Measurements from ENCODE around the gene MEI1. TPM values are rescaled to one million over a fixed set of nuclear protein-coding genes. Genes with fewer than 3 reads are reported as not detected.

MEI1 gene
- total and polyA plus RNA-seq, 2 donors (not counting 1 experiment from before 2014, with no cell fraction given): 50.1 to 64.8 TPM

- TF ChIP-seq EZH2 (IDR thresholded peaks at IDR 0.05; ENCODE audit: borderline replicate concordance, insufficient read depth, low read depth, low read length, poor library complexity, severe bottlenecking) (no peak), CTCF (IDR thresholded peaks at IDR 0.05) (peak; percentile 74)
- Mint-ChIP-seq H3K9me3 (ENCODE audit: insufficient read depth) (no peaks in the 10 kb centered on the region), H3K4me3 (no peak overlapping the region), H3K4me1 (peaks cover 7% of the 10 kb centered on the region), H3K27ac (peak overlapping the region; percentile 57), H3K27me3 (no peaks in the 10 kb centered on the region)
- Histone ChIP-seq H4K20me1 (ENCODE audit: control insufficient read depth, insufficient read depth, low read length, poor library complexity, severe bottlenecking) (no peaks in the 10 kb centered on the region), H3K9ac (ENCODE audit: low read length) (no peak overlapping the region), H3K27ac (ENCODE audit: low read length in 2 of 2) (no peak overlapping the region), H3K36me3 (replicated peaks in 1 of 2; ENCODE audit: control extremely low read depth in 1 of 2, control insufficient read depth in 1 of 2, extremely low read depth in 1 of 2, insufficient read depth in 2 of 2, low read length in 1 of 2) (peaks cover 0 to 29% of the 10 kb centered on the region in 2 experiments), H3K9me3 (ENCODE audit: control extremely low read depth in 1 of 3, control insufficient read depth in 2 of 3, insufficient read depth in 1 of 3, low read length in 2 of 3) (no peaks in the 10 kb centered on the region), H3K4me1 (ENCODE audit: control insufficient read depth in 2 of 2, insufficient read depth in 2 of 2, low read length in 2 of 2) (no peaks in the 10 kb centered on the region), H3K79me2 (ENCODE audit: control insufficient read depth, insufficient read depth, low read length) (peaks cover 14% of the 10 kb centered on the region), H3K27me3 (replicated peaks in 1 of 4; ENCODE audit: control extremely low read depth in 1 of 4, control insufficient read depth in 3 of 4, insufficient read depth in 4 of 4, low read length in 3 of 4) (no peaks in the 10 kb centered on the region), H3K4me3 (ENCODE audit: control extremely low read depth in 1 of 5, extremely low read depth in 1 of 5, insufficient read depth in 1 of 5, low read depth in 2 of 5, low read length in 4 of 5) (no peak overlapping the region), H2AFZ (ENCODE audit: insufficient read depth, low read depth, low read length, poor library complexity, severe bottlenecking) (no peak overlapping the region), H3K4me2 (replicated peaks; ENCODE audit: low read depth, low read length, poor library complexity, severe bottlenecking) (no peak overlapping the region)
- WGBS (ENCODE audit: insufficient coverage): 92% methylated on average over 3 of the region's 3 CpGs
- ChIA-PET POLR2A (interaction anchor here (0.7 to 2.7 kb wide), 7 partner anchors 78 to 125 kb away, joined by 3 to 15 read pairs (median 8); no protein-coding TSS in a partner anchor), CTCF (interaction anchor here (0.6 to 3.9 kb wide), 25 partner anchors 11 to 330 kb away, joined by 3 to 45 read pairs (median 5); partner anchors contain the start of genes CCDC134, CENPM, MEI1 and SMIM45)
- peak; percentile 84 for ATAC-seq (ENCODE audit: low read depth)
- intact Hi-C loops (cut with micrococcal nuclease): loop anchor here (1.0 to 2.0 kb wide), 6 partner anchors 10 to 135 kb away; no protein-coding TSS in a partner anchor
- peak; percentile 85 for DNase-seq
Measured at GRCh38 chr22:41822317-41823057, 123.2 kb downstream of the MEI1 start.

GRCh38 chr22:41823797-41824196 is 124.5 kb downstream of the MEI1 start:
- Mint-ChIP-seq H3K27ac (no peak overlapping the region), H3K27me3 (no peaks in the 10 kb centered on the region), H3K9me3 (ENCODE audit: insufficient read depth) (no peaks in the 10 kb centered on the region), H3K4me1 (peaks cover 9% of the 10 kb centered on the region), H3K4me3 (no peak overlapping the region)
- CTCF ChIA-PET: interaction anchor here (1.1 to 3.9 kb wide), 3 partner anchors 9 to 125 kb away, joined by 5 to 25 read pairs (median 6); partner anchors contain the start of genes MEI1 and SREBF2
- POLR2A ChIA-PET: no interaction called here
- DNase-seq: no peak
- Histone ChIP-seq H3K9me3 (ENCODE audit: control extremely low read depth in 1 of 3, control insufficient read depth in 2 of 3, insufficient read depth in 1 of 3, low read length in 2 of 3) (no peaks in the 10 kb centered on the region), H3K27ac (ENCODE audit: low read length in 2 of 2) (no peak overlapping the region), H3K79me2 (ENCODE audit: control insufficient read depth, insufficient read depth, low read length) (peaks cover 14% of the 10 kb centered on the region), H3K36me3 (replicated peaks in 1 of 2; ENCODE audit: control extremely low read depth in 1 of 2, control insufficient read depth in 1 of 2, extremely low read depth in 1 of 2, insufficient read depth in 2 of 2, low read length in 1 of 2) (peaks cover 0 to 20% of the 10 kb centered on the region in 2 experiments), H3K4me2 (replicated peaks; ENCODE audit: low read depth, low read length, poor library complexity, severe bottlenecking) (no peak overlapping the region), H4K20me1 (ENCODE audit: control insufficient read depth, insufficient read depth, low read length, poor library complexity, severe bottlenecking) (no peaks in the 10 kb centered on the region), H3K9ac (ENCODE audit: low read length) (no peak overlapping the region), H3K4me3 (ENCODE audit: control extremely low read depth in 1 of 5, extremely low read depth in 1 of 5, insufficient read depth in 1 of 5, low read depth in 2 of 5, low read length in 4 of 5) (no peak overlapping the region), H2AFZ (ENCODE audit: insufficient read depth, low read depth, low read length, poor library complexity, severe bottlenecking) (no peak overlapping the region), H3K27me3 (replicated peaks in 1 of 4; ENCODE audit: control extremely low read depth in 1 of 4, control insufficient read depth in 3 of 4, insufficient read depth in 4 of 4, low read length in 3 of 4) (no peaks in the 10 kb centered on the region), H3K4me1 (ENCODE audit: control insufficient read depth in 2 of 2, insufficient read depth in 2 of 2, low read length in 2 of 2) (no peaks in the 10 kb centered on the region)
- no peak for ATAC-seq (ENCODE audit: low read depth)
- TF ChIP-seq EZH2 (IDR thresholded peaks at IDR 0.05; ENCODE audit: borderline replicate concordance, insufficient read depth, low read depth, low read length, poor library complexity, severe bottlenecking) (no peak), CTCF (IDR thresholded peaks at IDR 0.05) (no peak)
- intact Hi-C loops (cut with micrococcal nuclease): loop anchor here (2.0 kb wide), 1 partner anchor 127 kb away; no protein-coding TSS in a partner anchor
- 93% methylated on average over 5 of the region's 6 CpGs for WGBS (ENCODE audit: insufficient coverage)

All from B cell (primary cell).